NCI-H2107 treated with DMSO at 0.1 percent for 48 hours (cell line): ENCODE measurements around the gene ASCC1.
"Not testable (repeated sequence)": the region's sequence is repeated elsewhere in the genome, so short reads cannot be mapped to it uniquely, and the experiment has no call there.

ENCODE experiments used
- DNase-seq: peaks from one replicate; lab custom pipeline; 2025; ENCODE audit not compliant: unreplicated experiment; lab: John Stamatoyannopoulos, UW

Gene ASCC1

GRCh38 chr10:72223743-72224101, 7.6 kb upstream of the ASCC1 start:
- DNase-seq: no peak

GRCh38 chr10:72221278-72221677, 5.2 kb upstream of the ASCC1 start:
- no peak for DNase-seq

- DNase-seq: no peak
Measured at GRCh38 chr10:72220637-72221036, 4.6 kb upstream of the ASCC1 start.

- DNase-seq: no peak
Measured at GRCh38 chr10:72219235-72219814, 3.2 kb upstream of the ASCC1 start.

DNA sequence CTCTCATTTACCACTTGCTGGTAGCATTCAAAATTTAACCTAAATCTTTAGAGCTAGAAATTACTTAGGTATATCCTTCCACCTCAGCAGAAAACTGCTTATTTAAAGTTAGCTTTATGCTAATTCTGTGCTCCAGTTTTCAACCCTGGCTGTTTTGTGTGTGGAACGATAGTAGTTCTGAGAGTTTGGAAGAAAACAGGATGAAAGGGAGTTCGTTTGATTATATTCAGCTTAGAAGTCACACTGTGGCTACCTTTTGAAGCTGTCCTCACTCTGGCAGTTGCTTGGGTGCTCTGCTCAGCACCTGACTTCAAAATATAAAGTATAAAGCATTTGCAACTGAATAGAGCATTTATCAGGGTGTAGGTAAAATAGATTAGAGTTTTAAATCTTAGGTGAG, 2.6 kb upstream of the ASCC1 start:
- no peak for DNase-seq

DNA sequence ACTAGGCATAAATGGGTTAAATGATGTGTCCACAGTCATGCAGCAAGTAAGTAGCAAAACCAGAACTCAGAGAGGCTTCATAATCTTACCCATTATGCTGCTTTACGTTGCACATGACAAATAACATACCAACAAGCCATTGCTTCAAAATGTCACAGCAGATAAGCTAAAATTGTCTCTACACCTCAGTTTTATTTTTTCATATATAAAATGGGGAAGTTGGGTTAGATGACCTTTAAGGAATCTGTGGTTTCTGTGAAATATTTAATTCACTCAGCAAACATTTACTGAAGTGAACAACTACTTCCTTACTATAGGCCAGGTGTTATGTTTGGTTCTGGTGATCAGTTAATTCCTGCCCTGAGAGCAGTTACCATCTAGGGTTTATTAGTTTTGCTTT, 2.2 kb upstream of the ASCC1 start:
- no peak for DNase-seq

GRCh38 chr10:72211832-72212231, 4.2 kb downstream of the ASCC1 start:
- not testable (repeated sequence) for DNase-seq

GRCh38 chr10:72211381-72211780, 4.7 kb downstream of the ASCC1 start:
- DNase-seq: not testable (repeated sequence)

- not testable (repeated sequence) for DNase-seq
Measured at GRCh38 chr10:72208526-72208925, 7.5 kb downstream of the ASCC1 start.

DNA sequence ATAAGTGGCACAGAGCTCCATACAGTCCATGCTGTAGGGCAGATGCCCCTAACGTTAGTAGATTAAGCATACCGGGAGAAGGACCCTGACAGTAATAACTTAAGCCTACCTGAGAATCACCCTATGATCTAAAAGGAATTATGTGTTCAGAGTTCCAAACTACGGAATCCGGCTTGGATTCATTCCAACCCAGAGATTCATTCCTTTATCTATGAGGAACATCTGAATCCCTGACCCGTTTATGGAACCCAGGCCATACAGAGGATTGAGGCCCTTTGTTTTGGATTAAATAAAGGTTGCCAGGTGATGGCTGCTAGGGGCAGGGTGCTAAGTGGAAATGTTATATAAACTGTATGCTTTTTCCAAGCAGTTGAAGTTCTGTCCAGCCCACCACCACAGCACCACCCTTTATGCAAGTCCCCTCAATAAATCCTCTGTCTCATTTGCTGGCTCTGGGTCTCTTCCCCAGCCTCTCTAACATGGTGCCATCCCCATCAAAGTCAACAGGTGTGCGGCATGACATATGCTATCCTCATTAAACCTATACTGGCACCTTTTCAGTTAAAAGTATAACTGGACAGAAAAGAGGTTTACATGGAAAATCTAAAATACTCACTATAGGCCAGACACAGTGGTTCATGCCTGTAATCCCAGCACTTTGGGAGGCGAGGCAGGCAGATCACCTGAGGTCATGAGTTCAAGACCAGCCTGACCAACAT, 9.4 kb downstream of the ASCC1 start:
- no peak for DNase-seq

GRCh38 chr10:72204724-72205123, 11.4 kb downstream of the ASCC1 start:
- DNase-seq: no peak

- DNase-seq: no peak
Measured at GRCh38 chr10:72204296-72204695, 11.8 kb downstream of the ASCC1 start.

DNA sequence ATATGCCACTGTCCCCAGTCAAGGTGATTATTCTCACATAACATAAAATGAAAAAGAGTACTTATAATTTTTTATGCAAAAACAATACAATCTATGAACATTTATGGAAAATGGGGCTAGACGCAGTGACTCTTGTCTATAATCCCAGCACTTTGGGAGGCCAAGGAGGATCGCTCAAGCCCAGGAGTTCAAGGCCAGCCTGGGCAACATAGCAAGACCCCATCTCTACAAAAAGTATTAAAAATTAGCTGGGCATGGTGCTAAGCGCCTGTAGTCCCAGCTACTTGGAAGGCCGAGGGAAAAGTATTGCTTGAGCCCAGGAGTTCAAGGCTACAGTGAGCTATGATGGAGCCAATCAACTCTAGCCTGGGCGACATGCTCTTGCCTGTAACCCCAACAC, 14.8 kb downstream of the ASCC1 start:
- DNase-seq: no peak

- no peak for DNase-seq
Measured at GRCh38 chr10:72200883-72201282, 15.2 kb downstream of the ASCC1 start.

DNA sequence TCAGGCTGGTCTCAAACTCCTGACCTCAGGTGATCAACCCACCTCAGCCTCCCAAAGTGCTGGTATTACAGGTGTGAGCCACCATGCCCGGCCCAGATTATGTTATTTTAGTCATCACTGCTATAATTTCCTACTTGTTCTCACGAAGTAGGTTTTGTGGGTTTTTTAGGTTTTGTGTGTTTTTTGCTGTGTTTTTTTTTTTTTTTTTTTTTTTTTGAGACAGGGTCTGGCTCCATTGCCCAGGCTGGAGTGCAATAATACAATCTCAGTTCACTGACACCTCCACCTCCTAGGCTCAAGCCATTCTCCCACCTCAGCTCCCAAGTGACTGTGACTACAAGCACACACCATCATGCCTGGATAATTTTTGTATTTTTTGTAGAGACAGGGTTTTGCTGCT, 21.1 kb downstream of the ASCC1 start:
- DNase-seq: no peak

- no peak for DNase-seq
Measured at GRCh38 chr10:72186982-72187330, 29.1 kb downstream of the ASCC1 start.

- no peak for DNase-seq
Measured at GRCh38 chr10:72186258-72186981, 29.7 kb downstream of the ASCC1 start.

GRCh38 chr10:72184156-72184555, 31.9 kb downstream of the ASCC1 start:
- DNase-seq: no peak

GRCh38 chr10:72177454-72177853, 38.6 kb downstream of the ASCC1 start:
- DNase-seq: no peak

DNA sequence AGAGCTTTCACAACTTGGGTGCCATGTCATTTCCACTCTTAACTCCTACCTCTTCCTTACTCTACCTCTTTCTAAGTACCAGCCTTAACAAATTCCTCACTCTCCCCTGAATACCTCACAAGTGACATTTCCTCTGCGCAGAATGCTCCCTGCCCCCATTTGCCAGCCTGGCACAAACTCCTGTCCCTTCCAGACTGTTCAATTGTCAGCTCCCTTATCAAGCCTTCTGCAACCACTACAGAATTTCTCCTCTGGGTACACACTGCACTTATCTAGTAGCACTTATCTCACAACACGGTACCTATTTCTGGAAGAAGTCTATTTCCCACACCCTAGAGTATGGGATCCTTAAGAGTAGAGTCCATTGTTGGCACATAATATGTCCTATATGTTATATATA, 39.4 kb downstream of the ASCC1 start:
- DNase-seq: no peak

GRCh38 chr10:72175149-72175548, 40.9 kb downstream of the ASCC1 start:
- no peak for DNase-seq

DNA sequence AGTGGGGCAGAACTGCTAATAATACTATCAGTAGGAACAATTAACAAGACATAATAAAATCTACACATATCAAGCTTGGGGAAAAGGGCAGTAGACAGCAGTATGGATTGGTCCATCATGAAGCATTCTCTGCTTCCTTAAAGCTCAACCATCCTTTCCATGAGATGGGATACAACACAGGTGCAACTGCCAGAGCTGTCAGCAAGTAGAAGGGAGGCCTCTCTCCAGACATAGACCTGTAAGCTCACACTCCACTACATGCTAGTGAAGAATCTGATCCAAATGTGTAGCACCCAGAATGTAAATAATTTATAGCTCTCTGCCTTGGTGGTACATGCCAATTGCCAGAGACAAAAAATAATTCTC, 41.8 kb downstream of the ASCC1 start:
- DNase-seq: no peak
